ENCODE results near the gene PUDP.
"Not testable (repeated sequence)": the region's sequence is repeated elsewhere in the genome, so short reads cannot be mapped to it uniquely, and the experiment has no call there.

Gene PUDP

DNA sequence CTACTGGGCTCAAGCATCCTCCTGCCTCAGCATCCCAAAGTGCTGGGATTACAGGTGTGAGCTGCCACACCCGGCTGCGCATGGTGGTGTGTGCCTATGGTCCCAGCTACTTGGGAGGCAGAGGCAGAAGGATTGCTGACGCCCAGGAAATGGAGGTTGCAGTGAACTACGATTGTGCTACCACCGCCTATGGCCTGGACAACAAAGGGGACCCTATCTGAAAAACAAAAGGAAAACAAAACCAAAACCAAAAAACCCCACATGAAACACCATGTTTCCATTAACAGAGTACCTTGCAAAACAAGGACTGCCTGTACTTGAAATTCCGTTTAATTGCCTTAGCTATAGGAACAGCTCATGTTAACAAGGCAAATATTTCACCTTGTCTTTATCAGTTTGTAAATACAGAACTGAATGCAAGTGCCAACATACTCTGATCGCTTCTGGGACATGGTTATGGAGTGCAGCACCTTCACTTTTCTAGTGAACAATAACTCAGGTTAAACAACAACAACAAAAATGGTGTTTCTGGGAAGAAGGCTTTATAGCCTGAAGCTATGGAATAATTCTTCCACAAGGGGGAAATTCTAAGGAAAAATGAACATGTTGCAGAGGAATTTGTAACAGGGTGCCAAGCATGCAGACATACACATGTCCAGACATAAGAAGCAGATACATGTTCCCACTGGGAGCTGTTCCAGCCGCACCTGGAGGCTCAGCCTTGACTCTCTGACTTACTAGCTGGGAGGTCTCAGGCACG is 73.6 kb downstream of the PUDP start:
- no peak for DNase-seq (ENCODE audit: low spot score)

DNA sequence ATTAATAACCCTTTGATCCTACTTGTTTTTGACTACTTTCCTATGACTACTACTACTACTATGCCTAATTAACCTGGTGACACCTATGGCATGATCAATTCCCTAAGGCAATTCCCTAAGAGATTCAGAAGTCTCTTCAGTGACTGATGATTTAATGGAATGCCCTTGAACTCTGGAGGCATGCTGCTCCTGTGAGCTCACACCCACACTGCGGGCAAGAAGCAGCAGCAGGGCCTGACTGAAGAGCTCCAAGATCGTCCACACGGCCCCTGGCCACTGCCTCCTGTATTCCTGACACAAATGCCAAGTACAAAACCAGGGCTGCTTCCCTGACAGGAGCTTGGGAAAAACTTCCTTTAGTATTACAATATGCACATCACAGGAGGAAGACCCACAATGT is 74.6 kb downstream of the PUDP start:
- DNase-seq (ENCODE audit: low spot score): no peak

DNA sequence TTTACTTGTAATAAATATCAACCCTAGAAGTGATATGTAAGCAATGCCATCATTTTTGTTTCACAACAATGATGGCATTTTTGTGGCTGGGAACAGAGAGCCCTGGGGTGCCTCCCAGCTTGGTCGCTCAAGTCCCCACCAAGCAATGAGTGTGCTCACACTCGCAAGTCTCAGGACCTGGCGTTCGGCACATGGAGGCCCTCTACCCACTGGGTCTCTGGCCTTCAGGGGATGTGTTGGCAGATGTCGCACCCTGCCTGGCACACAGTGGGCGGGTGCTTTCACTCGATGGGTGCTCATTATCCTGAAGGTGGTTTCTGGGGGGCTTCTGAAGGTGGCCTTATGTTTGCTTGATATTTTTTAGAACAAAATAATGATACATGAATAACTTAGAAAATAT is 75.1 kb downstream of the PUDP start:
- DNase-seq (ENCODE audit: low spot score): no peak

DNA sequence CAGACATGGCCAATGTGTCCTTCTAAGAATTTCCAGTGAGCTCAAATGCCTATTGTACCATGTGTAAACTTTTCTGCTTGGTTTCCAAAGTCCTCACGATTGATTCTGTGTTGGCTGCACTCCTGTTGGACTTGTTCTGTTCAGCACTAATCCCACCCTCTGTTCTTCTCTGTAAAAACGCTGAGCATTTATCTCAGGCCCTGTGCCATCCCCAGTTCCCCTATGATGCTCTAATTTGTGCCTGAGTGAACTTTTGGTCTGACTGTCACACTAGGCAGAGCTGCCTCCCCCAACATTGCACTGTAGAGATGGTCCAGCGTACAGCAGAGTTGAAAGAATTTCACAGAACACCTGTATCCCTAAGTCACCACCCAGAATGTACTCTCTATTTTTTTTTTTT is 76.6 kb downstream of the PUDP start:
- no peak for DNase-seq (ENCODE audit: low spot score)

DNA sequence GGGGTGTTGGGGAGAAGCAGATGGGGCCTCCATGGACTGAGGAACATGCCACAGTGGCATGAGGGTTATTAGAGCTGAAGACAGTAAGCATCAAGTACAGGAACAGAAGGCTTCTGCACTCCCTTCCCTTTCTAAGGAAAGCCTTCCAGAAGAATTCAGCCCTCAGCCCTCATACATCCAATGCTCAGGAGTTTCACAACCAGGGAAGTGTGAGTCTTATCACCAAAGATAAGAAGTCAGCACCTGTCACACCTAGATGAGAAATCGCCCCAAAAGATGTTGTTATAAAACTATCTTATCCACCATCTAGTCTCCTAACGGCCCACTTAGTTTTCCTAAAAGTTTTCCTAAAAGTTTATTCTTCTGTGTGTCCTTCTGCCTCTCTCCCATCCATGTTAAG is 78.4 kb downstream of the PUDP start:
- DNase-seq (ENCODE audit: low spot score): no peak

DNA sequence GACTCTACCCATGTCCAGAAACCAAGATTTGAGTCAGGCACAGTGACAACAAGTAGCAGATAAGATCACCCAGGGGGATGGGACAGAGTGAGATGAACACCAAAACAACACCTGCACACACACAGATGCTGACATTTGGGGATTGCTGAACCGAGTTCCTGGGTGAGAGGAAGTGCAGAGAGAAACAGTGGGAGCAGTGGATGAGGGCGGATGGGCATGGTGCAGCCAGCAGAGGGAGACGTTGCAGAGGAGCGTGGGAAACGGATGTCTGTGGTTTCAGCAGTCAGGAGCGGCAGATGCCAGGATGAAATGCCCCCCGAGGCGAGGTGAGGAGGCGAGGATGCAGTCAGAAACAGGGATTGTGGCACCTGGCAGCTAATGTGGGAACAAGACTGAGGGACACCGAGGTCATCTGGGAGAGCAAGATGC is 79.0 kb downstream of the PUDP start:
- no peak for DNase-seq (ENCODE audit: low spot score)

DNA sequence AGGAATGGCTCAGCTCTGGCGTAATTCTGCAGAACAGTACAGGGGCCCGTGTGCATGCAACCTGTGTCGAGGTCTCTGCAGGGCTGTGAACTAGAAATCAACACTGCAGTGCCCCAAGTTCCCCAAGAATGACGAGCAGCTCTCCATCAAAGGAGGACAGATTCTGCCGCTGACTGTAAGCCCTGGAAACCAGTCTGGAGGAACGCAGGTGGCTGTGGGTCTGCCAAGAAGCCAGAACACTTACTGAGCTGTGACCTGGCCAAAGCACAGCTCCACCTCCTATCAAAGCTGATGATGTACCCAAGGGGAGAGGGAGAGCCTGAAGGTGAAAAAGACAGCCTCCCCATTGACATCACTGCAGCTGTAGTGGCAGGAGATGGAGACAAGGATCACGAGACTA is 80.7 kb downstream of the PUDP start:
- no peak for DNase-seq (ENCODE audit: low spot score)

DNA sequence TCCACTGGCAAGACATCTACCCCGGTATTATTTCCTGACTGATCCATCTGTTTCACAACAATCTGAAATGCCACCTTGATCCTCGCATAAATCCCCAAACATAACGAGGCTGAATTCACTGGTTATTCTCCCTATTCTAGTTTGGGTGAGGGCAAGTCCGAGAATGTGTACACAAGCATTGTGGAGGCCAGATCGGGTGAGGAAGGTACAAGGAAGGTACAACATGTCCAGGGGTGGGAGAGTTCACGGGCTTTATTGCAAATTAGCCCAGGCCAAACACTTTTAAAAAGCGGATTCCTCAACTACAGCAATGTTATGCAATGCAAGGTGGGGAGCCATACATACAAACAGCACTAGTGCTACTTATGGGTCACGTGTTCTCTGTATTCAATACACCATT is 82.5 kb downstream of the PUDP start:
- DNase-seq (ENCODE audit: low spot score): no peak

DNA sequence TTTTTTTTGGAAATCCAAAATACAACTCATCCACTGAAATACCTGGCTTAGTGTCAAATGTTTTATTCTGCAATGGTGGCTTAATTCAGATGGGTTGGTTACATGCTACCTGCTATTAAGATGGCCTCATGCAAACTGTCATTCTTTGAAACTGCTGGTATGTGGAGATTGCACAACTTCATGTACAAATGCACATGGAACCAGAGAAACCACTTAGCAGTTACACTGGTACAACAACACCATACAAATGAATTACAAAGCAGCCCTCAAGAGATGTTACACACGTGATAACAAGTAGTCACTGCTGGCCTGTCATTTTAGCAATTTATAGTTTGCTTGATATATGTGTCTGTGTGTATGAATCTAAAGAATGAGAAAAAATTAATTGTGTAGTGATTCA is 85.0 kb downstream of the PUDP start:
- DNase-seq (ENCODE audit: low spot score): no peak

DNA sequence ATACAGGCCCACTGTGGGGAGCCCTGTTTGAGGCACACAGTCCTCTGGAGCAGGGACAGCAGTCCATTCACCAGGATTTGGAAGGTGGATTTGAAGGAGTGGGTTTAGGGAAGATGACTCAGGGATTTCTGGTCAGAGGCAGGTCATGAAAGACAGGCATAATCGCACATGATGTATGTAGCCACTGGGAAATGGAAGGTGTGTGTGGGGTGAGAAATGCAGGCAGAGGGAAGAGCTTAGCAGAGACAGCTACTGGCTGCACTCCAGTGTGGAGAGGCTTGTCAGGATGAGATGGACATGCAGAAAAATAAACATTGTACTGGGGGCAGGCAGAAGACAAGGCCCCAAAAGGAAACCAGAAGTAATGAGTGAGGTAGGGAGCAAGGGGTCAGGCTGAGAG is 85.7 kb downstream of the PUDP start:
- DNase-seq (ENCODE audit: low spot score): no peak

DNA sequence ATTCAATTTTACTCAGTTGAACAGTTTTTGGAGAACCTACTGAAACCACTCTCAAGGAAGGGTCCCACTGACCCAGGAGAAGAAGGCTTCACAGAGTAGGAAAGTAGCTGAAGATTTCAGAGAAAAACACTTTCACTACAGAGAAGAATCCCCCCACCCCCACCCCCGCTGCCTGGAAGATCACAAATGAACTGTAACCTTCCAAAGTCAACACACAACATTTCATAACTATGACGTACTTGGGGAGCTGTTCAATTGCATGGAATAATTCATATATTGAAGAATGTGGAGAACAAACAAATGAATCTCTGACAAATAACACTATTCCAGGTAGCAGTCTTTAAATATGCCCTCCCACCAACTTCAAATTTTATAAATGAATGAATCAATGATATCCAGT is 86.5 kb downstream of the PUDP start:
- DNase-seq (ENCODE audit: low spot score): no peak

DNA sequence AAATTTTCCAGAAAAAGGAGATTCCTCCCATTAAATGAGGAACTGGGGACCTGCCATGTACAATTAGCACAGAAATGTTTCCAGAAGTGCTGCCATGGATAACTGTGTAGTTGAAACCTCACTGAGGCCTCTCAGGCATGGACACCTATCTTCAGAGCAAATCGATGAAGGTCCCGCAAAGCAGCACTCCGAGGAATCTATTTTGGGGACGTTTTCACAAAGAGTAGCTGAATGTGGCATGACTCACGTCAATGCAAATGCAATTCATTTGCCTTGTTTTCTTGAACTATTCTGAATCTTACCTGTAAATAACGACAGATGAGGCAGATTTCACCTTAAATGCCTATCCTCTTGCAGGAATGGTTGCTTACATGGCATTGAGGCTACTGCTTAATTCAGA is 87.5 kb downstream of the PUDP start:
- no peak for DNase-seq (ENCODE audit: low spot score)

DNA sequence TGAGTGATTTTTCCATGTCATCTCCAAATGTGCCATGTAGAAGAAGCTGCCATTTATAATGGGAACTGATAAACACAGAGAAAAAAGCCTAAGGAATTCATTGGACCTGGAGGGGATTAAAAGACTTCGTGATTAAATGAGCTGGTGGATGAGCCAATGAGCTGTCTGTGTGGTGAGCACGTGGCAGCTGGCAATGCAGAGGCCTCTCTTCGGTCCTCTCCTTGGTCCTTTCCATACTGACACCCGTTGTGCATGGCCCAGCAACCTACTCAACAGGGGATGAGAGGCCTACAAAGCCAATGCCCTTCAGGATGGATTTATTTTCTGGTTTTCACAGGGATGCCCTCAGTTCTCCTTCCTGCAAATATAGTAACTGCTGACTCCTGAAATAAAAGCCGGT is 88.1 kb downstream of the PUDP start:
- DNase-seq (ENCODE audit: low spot score): no peak

DNA sequence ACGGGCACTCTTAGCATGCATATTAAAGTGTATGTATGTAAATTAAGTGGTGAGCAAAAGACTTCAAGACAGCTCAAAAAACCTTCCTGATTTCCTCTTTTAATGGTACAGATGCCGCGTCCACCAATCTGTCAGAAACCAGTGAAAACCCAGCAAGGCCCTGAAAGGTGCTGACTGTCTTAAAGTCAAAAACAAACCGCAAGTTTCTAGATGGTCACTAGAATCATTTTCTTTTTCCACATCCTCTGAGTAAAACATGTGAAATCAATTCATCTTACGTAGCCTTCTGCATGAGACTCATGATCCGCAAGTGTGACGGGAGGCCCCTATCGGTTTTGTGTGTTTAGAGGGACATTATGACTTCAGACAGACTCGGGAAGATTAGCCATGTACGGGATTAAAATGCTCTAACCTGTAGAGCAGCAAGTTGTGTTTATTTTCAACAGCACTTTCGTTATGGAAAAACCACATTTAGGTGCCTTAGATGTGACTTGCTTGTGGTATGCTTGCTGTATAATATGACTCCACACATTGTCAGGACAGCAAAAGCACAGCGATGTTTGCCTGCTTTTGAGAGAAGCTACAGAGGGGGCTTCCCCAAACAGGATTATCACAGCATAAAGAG is 88.6 kb downstream of the PUDP start:
- DNase-seq (ENCODE audit: low spot score): no peak

DNA sequence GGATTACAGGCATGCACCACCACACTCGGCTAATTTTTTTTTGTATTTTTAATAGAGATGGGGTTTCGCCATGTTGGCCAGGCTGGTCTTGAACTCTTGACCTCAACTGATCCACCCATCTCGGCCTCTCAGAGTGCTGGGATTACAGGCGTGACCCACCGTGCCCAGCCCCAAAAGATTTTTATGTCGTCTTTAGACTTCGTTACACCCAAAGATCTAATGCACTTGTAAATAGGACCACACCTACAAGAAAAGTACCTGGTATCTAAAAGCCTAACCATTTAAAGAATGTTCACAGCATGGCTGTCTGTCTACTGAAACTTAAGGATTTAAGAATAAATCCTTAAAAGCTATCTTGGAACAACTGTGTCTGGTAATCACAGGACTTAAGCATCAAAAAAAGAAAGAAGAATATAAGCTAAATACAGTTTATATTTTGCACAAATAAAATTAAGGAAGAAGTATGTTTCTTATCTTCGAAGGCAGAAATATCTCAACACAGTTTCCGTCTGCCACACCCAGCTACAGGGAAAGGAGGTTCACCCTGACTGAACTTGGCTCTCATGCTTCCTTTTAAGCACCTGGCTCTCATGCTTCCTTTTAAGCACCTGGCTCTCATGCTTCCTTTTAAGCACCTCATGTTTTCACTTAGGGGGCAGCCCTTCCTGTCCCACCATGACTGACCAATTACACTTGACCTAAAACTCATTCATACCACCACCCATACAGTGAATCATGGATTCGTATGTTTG is 92.4 kb downstream of the PUDP start:
- no peak for DNase-seq (ENCODE audit: low spot score)

DNA sequence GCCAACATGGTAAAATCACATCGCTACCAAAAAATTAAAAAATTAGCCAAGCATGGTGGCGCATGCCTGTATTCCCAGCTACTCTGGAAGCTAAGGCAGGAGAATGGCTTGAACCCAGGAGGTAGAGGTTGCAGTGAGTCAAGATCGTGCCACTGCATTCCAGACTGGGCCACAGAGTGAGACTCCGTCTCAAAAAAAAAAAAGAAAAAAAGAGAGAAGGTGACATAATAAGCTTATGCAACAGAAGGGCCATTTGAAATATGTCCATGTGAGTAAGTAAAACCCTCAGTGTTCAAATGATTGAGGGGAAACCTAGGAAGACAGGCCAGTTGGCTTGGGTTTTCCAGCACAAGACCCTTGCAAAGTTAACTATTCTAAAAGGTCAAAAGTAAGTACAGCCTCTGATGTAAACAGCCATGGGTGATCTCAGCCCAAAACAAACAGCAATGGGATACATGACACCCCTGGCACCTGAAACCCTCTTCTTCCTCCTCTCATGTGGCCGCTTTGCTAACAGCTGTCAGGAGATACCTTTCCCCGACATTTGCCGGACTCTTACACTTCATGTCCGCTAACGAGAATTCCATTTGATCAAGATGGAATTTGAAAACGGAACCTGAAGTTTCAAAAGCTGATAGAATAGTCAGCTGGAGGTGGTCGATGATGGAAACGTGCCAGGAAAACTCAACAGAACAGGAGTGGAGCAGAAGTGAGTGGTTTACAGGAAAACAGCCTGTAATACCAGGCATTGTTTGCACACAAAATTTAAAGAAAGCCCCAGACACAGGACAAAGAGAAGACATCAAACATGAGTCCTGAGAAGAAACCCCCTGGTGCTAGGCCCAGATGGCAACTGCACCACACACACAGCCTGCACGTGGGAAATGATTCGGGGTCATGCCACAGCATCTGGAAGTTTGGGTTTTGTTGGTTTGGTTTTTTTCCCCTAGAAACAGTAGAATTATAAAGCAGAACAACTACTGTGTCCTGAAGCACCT is 93.4 kb downstream of the PUDP start:
- no peak for DNase-seq (ENCODE audit: low spot score)

DNA sequence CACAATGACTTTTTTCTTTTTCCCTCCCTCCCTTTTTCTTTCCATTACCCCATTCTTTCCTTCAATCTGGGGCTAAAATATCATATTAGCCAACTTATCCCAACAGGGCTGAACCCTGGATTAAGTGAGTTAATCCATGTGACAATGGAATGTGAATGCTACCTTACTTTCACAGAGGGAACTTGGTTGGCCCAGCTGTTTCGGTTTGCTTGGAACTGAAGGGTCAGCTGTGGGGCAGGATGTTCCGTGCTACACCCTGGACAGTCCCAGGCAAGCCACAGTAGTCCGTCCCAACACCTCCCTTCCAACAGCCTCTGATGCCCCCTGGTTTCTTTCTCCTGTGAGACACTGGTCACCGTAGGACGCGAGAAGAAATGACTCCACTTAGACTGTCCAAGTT is 95.4 kb downstream of the PUDP start:
- DNase-seq (ENCODE audit: low spot score): no peak

DNA sequence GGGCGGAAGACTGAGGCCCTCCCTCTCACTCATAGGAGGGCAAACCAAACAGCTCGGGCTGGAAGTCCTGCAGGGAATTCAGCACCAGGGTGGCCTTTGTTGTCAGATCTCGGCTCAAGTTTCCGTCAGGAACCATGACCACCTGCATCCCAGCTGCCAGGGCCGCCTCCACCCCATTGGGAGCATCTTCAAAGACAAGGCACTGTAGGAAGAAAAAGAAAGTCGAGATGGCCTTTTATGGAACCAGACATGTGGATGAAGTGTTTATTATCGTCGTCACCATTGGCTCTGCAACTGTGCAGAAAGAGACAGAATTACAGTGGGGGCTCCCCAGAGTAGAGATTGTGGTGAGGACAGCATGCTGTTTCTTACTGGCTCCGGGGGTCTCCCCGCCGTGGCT is 97.7 kb downstream of the PUDP start:
- DNase-seq (ENCODE audit: low spot score): no peak

DNA sequence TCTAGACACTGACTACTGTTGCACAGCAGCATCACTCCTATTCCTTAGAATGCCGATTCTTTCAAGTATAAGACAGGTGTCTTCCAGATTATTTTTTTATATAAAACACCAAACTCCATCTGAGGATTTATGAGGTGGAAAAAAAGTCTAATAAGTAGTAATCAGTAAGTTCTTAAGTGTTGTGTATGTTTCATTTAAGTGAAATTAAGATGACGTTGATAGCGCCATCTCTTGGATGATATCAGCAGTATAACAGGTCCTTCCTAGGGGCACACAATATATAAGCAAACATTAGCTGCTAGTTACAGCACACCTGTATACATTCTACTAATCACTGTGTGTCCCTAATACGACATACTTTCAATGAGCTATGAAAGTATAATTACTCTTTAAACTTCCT is 100.0 kb downstream of the PUDP start:
- DNase-seq (ENCODE audit: low spot score): no peak

DNA sequence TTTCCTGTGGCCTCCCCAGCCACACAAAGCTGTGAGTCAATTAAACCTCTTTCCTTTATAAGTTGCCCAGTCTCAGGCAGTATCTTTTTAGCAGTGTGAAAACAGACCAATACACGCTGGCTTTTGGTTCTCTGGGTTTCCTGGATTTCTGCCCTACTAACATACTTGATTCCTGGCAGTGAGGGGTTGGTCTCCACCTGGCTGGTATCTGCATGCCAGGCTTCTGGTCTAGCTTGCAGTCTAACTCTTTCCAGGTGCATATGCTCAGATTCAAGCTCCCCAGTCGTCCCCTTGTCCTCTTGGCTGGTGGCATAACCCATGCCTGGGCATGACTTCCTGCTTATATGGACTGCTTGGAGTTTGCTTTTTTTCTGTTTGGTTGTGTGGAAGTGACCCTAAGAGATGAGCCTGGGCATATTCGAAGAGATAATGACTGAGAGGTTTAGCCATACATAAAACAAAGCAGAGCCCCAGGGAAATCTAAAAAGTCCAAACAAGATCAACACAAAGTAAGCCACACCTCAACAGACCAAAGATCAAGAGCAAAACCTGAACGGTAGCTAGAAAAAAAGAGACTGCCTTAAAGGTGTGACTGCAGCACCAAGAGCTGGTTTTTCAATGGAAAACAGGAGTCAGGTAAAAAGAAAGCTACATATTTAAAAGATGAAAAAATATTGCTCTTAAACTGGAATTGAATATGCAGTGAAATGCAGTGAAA is 102.6 kb downstream of the PUDP start:
- DNase-seq (ENCODE audit: low spot score): no peak

DNA sequence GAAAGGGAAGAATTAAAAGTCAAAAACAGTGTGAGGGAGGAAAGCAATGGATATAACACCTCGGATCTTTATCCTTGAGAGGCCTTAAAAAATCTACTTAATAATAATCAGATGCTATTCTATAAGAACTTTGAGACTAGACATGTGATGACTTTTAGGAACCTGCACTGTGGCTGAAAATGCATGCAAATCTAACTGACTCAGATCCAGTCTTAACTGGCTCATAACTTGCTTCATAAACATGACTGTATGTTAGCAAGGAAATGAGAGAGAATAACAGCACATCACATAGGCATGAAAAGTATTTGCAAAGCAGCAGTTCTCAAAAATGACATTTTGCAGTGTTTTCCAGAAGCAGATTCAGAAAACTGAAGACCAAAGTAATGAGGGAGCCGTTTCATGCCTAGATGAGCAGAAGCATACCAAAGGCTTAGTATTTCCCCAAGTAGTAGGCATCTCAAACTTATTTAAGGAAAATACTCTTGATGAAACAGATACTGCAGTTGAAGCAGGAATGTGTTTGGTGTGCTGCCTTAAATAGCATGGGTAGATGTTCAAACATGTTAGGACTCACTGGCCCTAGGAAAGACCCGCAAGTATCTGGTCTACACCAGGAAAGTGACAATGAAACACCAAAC is 104.0 kb downstream of the PUDP start:
- not testable (repeated sequence) for DNase-seq (ENCODE audit: low spot score)

Measured in D341Med (cell line).